ENCODE measurements around the gene ALOX12B.
A peak's percentile ranks its signal among the peaks of the same experiment; 100 is the strongest.

ALOX12B gene

GRCh38 chr17:8125947-8126490, 38.5 kb upstream of the ALOX12B start:
- Histone ChIP-seq H3K36me3 (ENCODE audit: control insufficient read depth in 4 of 4, insufficient read depth in 4 of 4, low read length in 3 of 4) (no peaks in the 10 kb centered on the region), H3K9me3 (ENCODE audit: control extremely low read depth in 1 of 5, control insufficient read depth in 4 of 5, insufficient read depth in 2 of 5, low read depth in 1 of 5, low read length in 4 of 5) (no peaks in the 10 kb centered on the region), H3K4me3 (ENCODE audit: control insufficient read depth in 1 of 7, extremely low read depth in 1 of 7, insufficient read depth in 4 of 7, low read depth in 2 of 7, low read length in 6 of 7) (peak overlapping the region; percentile 74 to 93 (median 82)), H3K27ac (ENCODE audit: insufficient read depth in 1 of 2, low read depth in 1 of 2, low read length in 2 of 2, poor library complexity in 1 of 2, severe bottlenecking in 2 of 2) (no peak overlapping the region), H3K27me3 (replicated peaks in 2 of 5; ENCODE audit: control insufficient read depth in 4 of 5, insufficient read depth in 5 of 5, low read length in 4 of 5) (peaks cover 7 to 46% (median 23%) of the 10 kb centered on the region in 5 experiments), H3K4me1 (ENCODE audit: control extremely low read depth in 1 of 4, control insufficient read depth in 4 of 4, insufficient read depth in 4 of 4, low read length in 3 of 4) (peaks cover 12 to 59% (median 58%) of the 10 kb centered on the region in 4 experiments)
- peak in 1 of 3 donors; percentile 44 for DNase-seq
- under 1% methylated on average over 31 of the region's 35 CpGs for WGBS (ENCODE audit: insufficient coverage)
- ChIA-PET POLR2A (interaction anchor here (0.9 to 1.5 kb wide), 2 partner anchors 13 to 47 kb away, joined by 3 to 4 read pairs; no protein-coding TSS in a partner anchor), CTCF (interaction anchor here (1.0 to 4.7 kb wide), 5 partner anchors 10 to 95 kb away, joined by 3 to 48 read pairs (median 4); no protein-coding TSS in a partner anchor)

GRCh38 chr17:8125154-8125946, 37.8 kb upstream of the ALOX12B start:
- POLR2A ChIA-PET, result no interaction called here
- H3K4me1 ChIP-seq (ENCODE audit: control extremely low read depth in 1 of 4, control insufficient read depth in 4 of 4, insufficient read depth in 4 of 4, low read length in 3 of 4), result peaks cover 12 to 66% (median 65%) of the 10 kb centered on the region in 4 experiments
- no peaks in the 10 kb centered on the region for H3K9me3 ChIP-seq (ENCODE audit: control extremely low read depth in 1 of 5, control insufficient read depth in 4 of 5, insufficient read depth in 2 of 5, low read depth in 1 of 5, low read length in 4 of 5)
- no peak overlapping the region for H3K27ac ChIP-seq (ENCODE audit: insufficient read depth in 1 of 2, low read depth in 1 of 2, low read length in 2 of 2, poor library complexity in 1 of 2, severe bottlenecking in 2 of 2)
- peak; percentile 78 to 84 (median 83) for DNase-seq
- under 1% methylated on average over 21 of the region's 40 CpGs for WGBS (ENCODE audit: insufficient coverage)
- H3K4me3 ChIP-seq (ENCODE audit: control insufficient read depth in 1 of 7, extremely low read depth in 1 of 7, insufficient read depth in 4 of 7, low read depth in 2 of 7, low read length in 6 of 7), result peak overlapping the region; percentile 74 to 93 (median 82)
- CTCF ChIA-PET, result interaction anchor here (1.7 to 4.7 kb wide), 4 partner anchors 8 to 35 kb away, joined by 6 to 48 read pairs (median 20); no protein-coding TSS in a partner anchor
- H3K27me3 ChIP-seq (replicated peaks in 2 of 5; ENCODE audit: control insufficient read depth in 4 of 5, insufficient read depth in 5 of 5, low read length in 4 of 5), result peaks cover 7 to 47% (median 23%) of the 10 kb centered on the region in 5 experiments
- H3K36me3 ChIP-seq (ENCODE audit: control insufficient read depth in 4 of 4, insufficient read depth in 4 of 4, low read length in 3 of 4), result no peaks in the 10 kb centered on the region

GRCh38 chr17:8124350-8125153, 37.0 kb upstream of the ALOX12B start:
- ChIA-PET POLR2A (interaction anchor here (0.5 to 0.9 kb wide), 2 partner anchors 49 to 231 kb away, joined by 3 to 5 read pairs; no protein-coding TSS in a partner anchor), CTCF (interaction anchor here (1.0 to 3.9 kb wide), 6 partner anchors 8 to 67 kb away, joined by 3 to 25 read pairs (median 5); no protein-coding TSS in a partner anchor)
- Histone ChIP-seq H3K27ac (ENCODE audit: insufficient read depth in 1 of 2, low read depth in 1 of 2, low read length in 2 of 2, poor library complexity in 1 of 2, severe bottlenecking in 2 of 2) (no peak overlapping the region), H3K9me3 (ENCODE audit: control extremely low read depth in 1 of 5, control insufficient read depth in 4 of 5, insufficient read depth in 2 of 5, low read depth in 1 of 5, low read length in 4 of 5) (no peaks in the 10 kb centered on the region), H3K27me3 (replicated peaks in 2 of 5; ENCODE audit: control insufficient read depth in 4 of 5, insufficient read depth in 5 of 5, low read length in 4 of 5) (peaks cover 7 to 47% (median 23%) of the 10 kb centered on the region in 5 experiments), H3K36me3 (ENCODE audit: control insufficient read depth in 4 of 4, insufficient read depth in 4 of 4, low read length in 3 of 4) (no peaks in the 10 kb centered on the region), H3K4me3 (ENCODE audit: control insufficient read depth in 1 of 7, extremely low read depth in 1 of 7, insufficient read depth in 4 of 7, low read depth in 2 of 7, low read length in 6 of 7) (peak overlapping the region in 6 of 7 experiments; percentile 51 to 93 (median 78)), H3K4me1 (ENCODE audit: control extremely low read depth in 1 of 4, control insufficient read depth in 4 of 4, insufficient read depth in 4 of 4, low read length in 3 of 4) (peaks cover 12 to 69% (median 67%) of the 10 kb centered on the region in 4 experiments)
- WGBS (ENCODE audit: insufficient coverage), result under 1% methylated on average over 22 of the region's 24 CpGs
- peak in 1 of 3 donors; percentile 32 for DNase-seq

GRCh38 chr17:8123695-8124349, 36.3 kb upstream of the ALOX12B start, which contains the start of gene HES7:
TSS of gene HES7 (minus strand) at chr17:8124106. CDS start at chr17:8124084, 22 bp downstream.
- peaks cover 12 to 69% (median 68%) of the 10 kb centered on the region in 4 experiments for H3K4me1 ChIP-seq (ENCODE audit: control extremely low read depth in 1 of 4, control insufficient read depth in 4 of 4, insufficient read depth in 4 of 4, low read length in 3 of 4)
- CTCF ChIA-PET, result interaction anchor here (1.0 to 3.9 kb wide), 7 partner anchors 9 to 66 kb away, joined by 3 to 25 read pairs (median 6); no protein-coding TSS in a partner anchor
- H3K4me3 ChIP-seq (ENCODE audit: control insufficient read depth in 1 of 7, extremely low read depth in 1 of 7, insufficient read depth in 4 of 7, low read depth in 2 of 7, low read length in 6 of 7), result peak within 1 kb of the TSS; percentile 13 to 93 (median 78)
- H3K27ac ChIP-seq (ENCODE audit: insufficient read depth in 1 of 2, low read depth in 1 of 2, low read length in 2 of 2, poor library complexity in 1 of 2, severe bottlenecking in 2 of 2), result no peak within 1 kb of the TSS
- WGBS (ENCODE audit: insufficient coverage), result under 1% methylated on average over 21 of the region's 29 CpGs
- POLR2A ChIA-PET, result interaction anchor here (0.9 kb wide), 1 partner anchor 50 kb away, joined by 3 read pairs; no protein-coding TSS in a partner anchor
- H3K27me3 ChIP-seq (replicated peaks in 2 of 5; ENCODE audit: control insufficient read depth in 4 of 5, insufficient read depth in 5 of 5, low read length in 4 of 5), result peaks cover 7 to 47% (median 23%) of the 10 kb centered on the region in 5 experiments
- no peaks in the 10 kb centered on the region for H3K9me3 ChIP-seq (ENCODE audit: control extremely low read depth in 1 of 5, control insufficient read depth in 4 of 5, insufficient read depth in 2 of 5, low read depth in 1 of 5, low read length in 4 of 5)
- DNase-seq, result no peak
- no peaks in the 10 kb centered on the region for H3K36me3 ChIP-seq (ENCODE audit: control insufficient read depth in 4 of 4, insufficient read depth in 4 of 4, low read length in 3 of 4)

DNA sequence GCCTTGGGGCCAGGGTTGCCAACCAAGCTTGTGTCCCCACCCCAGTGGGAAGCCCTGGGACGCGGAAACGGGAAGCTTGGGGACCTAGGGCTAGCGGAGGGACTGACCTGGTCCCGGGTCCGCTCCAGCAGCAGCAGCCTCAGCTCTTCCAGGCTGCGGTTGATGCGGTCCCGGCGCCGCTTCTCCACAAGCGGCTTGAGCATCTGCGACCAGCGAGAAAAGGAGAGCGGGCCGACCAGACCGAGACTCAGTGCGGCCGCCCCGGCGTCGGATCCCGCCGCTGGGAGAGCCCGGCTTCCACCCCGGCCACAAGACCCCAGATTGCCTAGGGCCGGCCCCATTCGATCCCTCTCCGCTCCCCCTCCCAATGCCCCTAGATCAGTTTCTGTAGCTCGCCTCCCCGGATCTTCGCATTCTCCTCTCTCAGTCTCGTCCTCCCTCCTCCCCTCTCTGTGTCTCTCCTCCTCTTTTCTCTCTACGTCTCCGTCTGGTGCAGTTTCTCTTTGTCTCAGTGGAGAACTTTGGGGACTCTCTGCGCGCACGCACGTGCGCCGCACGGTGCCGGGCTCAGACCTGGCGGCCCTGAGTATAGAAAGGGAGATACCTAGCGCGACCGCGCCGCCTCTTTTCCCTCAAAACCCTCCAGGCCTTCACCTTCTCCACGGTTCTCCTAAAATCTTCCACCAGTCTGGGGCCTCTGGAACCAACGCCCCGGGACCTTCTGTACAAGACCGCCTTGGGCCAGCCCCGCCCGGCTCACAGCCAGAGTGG, 35.6 kb upstream of the ALOX12B start:
- Histone ChIP-seq H3K4me3 (ENCODE audit: control insufficient read depth in 1 of 7, extremely low read depth in 1 of 7, insufficient read depth in 4 of 7, low read depth in 2 of 7, low read length in 6 of 7) (peak overlapping the region; percentile 13 to 93 (median 78)), H3K27ac (ENCODE audit: insufficient read depth in 1 of 2, low read depth in 1 of 2, low read length in 2 of 2, poor library complexity in 1 of 2, severe bottlenecking in 2 of 2) (no peak overlapping the region), H3K27me3 (replicated peaks in 2 of 5; ENCODE audit: control insufficient read depth in 4 of 5, insufficient read depth in 5 of 5, low read length in 4 of 5) (peaks cover 7 to 46% (median 23%) of the 10 kb centered on the region in 5 experiments), H3K4me1 (ENCODE audit: control extremely low read depth in 1 of 4, control insufficient read depth in 4 of 4, insufficient read depth in 4 of 4, low read length in 3 of 4) (peaks cover 12 to 75% (median 74%) of the 10 kb centered on the region in 4 experiments), H3K9me3 (ENCODE audit: control extremely low read depth in 1 of 5, control insufficient read depth in 4 of 5, insufficient read depth in 2 of 5, low read depth in 1 of 5, low read length in 4 of 5) (no peaks in the 10 kb centered on the region), H3K36me3 (ENCODE audit: control insufficient read depth in 4 of 4, insufficient read depth in 4 of 4, low read length in 3 of 4) (no peaks in the 10 kb centered on the region)
- under 1% methylated on average over 49 of the region's 55 CpGs for WGBS (ENCODE audit: insufficient coverage)
- ChIA-PET POLR2A (interaction anchor here (0.7 kb wide), 1 partner anchor 63 kb away, joined by 3 read pairs; no protein-coding TSS in a partner anchor), CTCF (interaction anchor here (1.5 to 3.9 kb wide), 6 partner anchors 10 to 65 kb away, joined by 4 to 25 read pairs (median 8); no protein-coding TSS in a partner anchor)
- peak in 1 of 3 donors; percentile 35 for DNase-seq
